Stimulated activated CD8-positive, alpha-beta memory T cell treated with anti-CD3 and anti-CD28 coated beads, Interleukin-15, amount 100 ng/mL, for 4 hours (primary cell): Measurements from ENCODE around the gene RAI1.

Source experiments
- DNase-seq, 2 donors: peaks; one replicate each; pipeline ENCODE4 v3.0.0-alpha.2; 2020; ENCODE audit warnings: low read depth in 2 of 2

Gene RAI1

GRCh38 chr17:17845046-17845775 is 164.0 kb downstream of the RAI1 start:
- DNase-seq, result no peak

- DNase-seq, result no peak
Observed at GRCh38 chr17:17846003-17846402, 164.7 kb downstream of the RAI1 start.

GRCh38 chr17:17846645-17847044 is 165.4 kb downstream of the RAI1 start:
- no peak for DNase-seq

GRCh38 chr17:17847118-17847689 is 165.9 kb downstream of the RAI1 start:
- no peak for DNase-seq

- DNase-seq, result no peak
Observed at GRCh38 chr17:17847726-17848125, 166.5 kb downstream of the RAI1 start.

GRCh38 chr17:17848311-17849082 is 167.2 kb downstream of the RAI1 start:
- DNase-seq, result no peak

- DNase-seq, result peak; percentile 67 to 82
Observed at GRCh38 chr17:17849147-17849820, 168.0 kb downstream of the RAI1 start.

- DNase-seq, result peak in 1 of 2 donors; percentile 36
Observed at GRCh38 chr17:17849845-17850373, 168.7 kb downstream of the RAI1 start.

GRCh38 chr17:17851103-17852002 is 170.1 kb downstream of the RAI1 start:
- no peak for DNase-seq

GRCh38 chr17:17852930-17853329 is 171.7 kb downstream of the RAI1 start:
- no peak for DNase-seq

GRCh38 chr17:17853811-17854447 is 172.7 kb downstream of the RAI1 start:
- no peak for DNase-seq

- no peak for DNase-seq
Observed at GRCh38 chr17:17855976-17856375, 174.7 kb downstream of the RAI1 start.

GRCh38 chr17:17856386-17856785 is 175.1 kb downstream of the RAI1 start:
- no peak for DNase-seq

- no peak for DNase-seq
Observed at GRCh38 chr17:17857496-17857895, 176.2 kb downstream of the RAI1 start.

GRCh38 chr17:17859909-17860765 is 178.9 kb downstream of the RAI1 start:
- DNase-seq, result no peak

- no peak for DNase-seq
Observed at GRCh38 chr17:17860766-17861107, 179.5 kb downstream of the RAI1 start.
